Stimulated activated CD8-positive, alpha-beta memory T cell treated with anti-CD3 and anti-CD28 coated beads, Interleukin-2, amount 100 ng/mL, for 48 hours (primary cell): ENCODE data around the gene ZGRF1.
"Not testable (repeated sequence)": the region's sequence is repeated elsewhere in the genome, so short reads cannot be mapped to it uniquely, and the experiment has no call there.

Source experiments
- DNase-seq, 2 donors: peaks; one replicate each; pipeline ENCODE4 v3.0.0-alpha.2; 2020; ENCODE audit warnings: low read depth in 2 of 2

ZGRF1 gene

GRCh38 chr4:112557676-112558411, 78.9 kb downstream of the ZGRF1 start:
- no peak for DNase-seq

GRCh38 chr4:112554271-112554670, 82.4 kb downstream of the ZGRF1 start:
- not testable (repeated sequence) for DNase-seq

DNA sequence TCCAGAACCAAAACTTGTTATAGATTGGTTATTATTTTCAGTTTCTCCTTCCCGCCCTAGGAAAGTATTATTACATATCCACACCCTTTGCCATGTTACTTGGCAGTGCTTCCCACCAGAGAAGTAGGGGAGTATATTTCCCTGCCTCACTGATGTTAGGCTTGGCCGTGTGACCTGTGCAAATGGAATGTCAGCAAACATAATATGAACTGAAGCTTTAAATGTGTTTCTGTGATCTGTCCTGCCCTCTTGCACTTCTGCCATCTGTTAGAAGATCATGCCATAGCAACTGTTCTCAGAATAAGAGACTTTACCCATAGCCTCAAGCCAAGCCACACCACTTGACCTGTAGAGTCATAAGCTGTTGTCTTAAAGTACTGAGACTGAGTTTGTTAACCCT, 84.0 kb downstream of the ZGRF1 start:
- DNase-seq: no peak

DNA sequence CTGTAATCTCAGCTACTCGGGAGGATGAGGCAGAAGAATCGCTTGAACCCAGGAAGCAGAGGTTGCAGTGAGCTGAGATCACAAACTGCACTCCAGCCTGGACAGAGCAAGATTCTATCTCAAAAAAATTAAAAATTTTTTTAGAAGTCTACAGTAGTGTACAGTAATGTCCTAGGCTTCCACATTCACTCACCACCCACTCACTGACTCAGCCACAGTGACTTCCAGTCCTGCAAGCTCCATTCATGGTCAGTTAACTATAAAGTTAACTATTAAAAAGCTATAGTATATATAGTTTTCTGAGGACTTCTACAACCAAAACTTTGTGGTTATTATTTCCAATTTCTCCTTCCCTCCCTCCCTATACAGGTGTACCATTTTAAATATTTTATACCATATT, 86.0 kb downstream of the ZGRF1 start:
- no peak for DNase-seq

DNA sequence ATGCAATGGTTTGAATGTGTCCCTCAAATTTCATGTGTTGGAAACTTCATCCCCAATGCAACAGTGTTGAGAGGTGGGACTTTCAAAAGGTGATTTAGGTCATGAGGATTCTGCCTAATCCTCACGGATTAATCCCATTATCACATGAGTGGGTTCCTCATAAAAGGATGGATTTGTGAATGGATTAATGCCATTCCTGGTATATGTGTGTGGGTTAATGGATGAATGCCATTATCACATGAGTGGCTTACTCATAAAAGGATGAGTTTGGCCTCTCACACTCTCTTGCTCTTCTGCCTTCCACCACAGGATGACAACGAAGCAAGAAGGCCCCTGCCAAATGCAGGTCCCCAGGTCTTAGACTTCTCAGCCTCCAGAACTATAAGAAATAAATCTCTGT, 90.2 kb downstream of the ZGRF1 start:
- DNase-seq: no peak

DNA sequence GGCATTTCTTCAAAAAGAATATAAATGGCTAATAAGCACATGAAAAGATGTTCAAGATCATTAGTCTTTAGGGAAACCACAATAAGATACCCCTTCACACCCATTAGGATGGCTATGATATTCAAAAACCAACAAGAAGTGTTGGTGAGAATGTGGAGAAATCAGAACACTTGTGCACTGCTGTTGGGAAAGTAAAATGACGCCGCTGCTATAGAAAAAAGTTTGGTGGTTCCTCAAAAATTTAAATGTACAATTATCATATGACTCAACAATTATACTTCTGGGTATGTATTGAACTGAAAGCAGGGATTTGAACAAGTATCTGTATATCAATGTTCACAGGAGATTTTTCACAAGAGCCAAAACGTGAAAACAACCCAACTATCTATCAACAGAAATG, 91.4 kb downstream of the ZGRF1 start:
- DNase-seq: no peak

DNA sequence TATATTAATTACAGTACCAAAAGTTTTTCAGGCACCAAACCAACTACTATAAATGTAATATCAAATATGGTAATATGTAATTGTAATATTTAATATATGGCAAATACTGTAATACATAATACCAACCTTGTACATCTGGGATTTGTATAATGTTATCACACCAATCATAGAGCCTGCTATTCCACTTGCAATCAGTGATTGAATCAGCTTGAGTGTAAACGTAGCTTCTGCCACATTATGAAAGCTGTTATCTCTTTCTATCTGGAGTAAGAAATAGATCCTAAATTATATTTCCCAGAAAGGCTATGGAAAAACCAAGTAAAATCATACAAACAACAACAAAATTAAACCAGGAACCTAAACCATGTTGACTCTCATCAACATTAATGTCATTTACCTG, 96.0 kb downstream of the ZGRF1 start:
- no peak for DNase-seq

GRCh38 chr4:112536123-112536522, 100.6 kb downstream of the ZGRF1 start:
- DNase-seq: no peak

GRCh38 chr4:112532267-112532666, 104.4 kb downstream of the ZGRF1 start:
- no peak for DNase-seq

DNA sequence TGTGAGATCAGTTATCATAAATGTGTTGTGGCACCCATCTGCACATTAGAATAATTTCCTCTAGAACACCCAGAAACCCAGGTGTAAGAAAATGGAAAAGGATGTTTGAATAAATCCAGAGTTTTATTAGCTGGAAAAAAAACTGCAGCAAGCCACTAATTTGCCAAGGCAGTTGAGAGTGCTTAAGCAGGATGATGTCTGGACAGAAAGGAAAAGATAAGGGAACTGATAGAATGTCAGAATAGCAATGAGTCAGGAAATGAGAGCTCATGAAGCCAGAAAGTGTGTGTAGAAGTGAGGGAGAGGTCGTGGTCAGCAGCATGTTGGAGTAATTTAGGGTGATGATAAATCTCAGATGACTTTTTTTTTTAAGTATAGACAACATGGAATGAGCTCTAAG, 105.6 kb downstream of the ZGRF1 start:
- DNase-seq: no peak

GRCh38 chr4:112526061-112526460, 110.6 kb downstream of the ZGRF1 start:
- no peak for DNase-seq

DNA sequence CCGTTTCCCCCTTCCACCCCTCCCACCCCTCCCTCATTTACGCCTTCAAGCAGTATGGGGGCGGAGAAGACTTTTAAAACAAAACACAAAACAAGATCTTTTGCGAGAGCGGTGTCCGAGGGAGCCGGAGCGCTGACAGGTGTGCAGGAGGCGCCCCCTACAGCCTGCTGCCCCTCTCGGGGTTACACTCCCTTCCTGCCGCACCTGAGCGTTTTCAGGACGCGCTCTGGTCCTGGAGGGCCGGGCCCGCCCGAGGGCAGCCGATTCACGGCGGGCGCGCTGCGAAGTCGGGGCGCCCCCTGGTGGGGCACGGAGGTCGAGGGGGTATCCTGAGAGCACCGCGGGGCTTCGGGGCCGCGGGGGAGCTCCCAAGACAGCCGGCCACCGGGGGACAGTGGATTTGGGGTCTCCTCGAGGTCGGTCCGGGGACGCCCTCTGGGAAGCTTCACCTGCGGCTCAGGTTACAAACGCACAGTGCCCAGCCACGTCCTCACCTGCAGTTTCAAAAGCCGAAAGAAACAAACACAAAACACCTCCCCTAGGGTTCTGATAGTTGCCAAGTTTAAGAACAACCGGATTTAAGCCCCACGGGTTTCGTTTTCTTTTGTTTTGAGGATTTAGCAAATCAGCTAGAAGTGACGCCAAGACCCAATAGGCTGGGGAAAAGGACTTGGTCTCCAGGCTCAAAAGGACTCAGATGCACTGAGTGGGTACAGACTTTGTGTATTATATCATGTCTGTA, 112.8 kb downstream of the ZGRF1 start:
- peak; percentile 76 for DNase-seq

- peak in 1 of 2 donors; percentile 34 for DNase-seq
These were observed 113.5 kb downstream of the ZGRF1 start for GRCh38 chr4:112523008-112523721.

- DNase-seq: not testable (repeated sequence)
These were observed 114.3 kb downstream of the ZGRF1 start for GRCh38 chr4:112522431-112522830.

DNA sequence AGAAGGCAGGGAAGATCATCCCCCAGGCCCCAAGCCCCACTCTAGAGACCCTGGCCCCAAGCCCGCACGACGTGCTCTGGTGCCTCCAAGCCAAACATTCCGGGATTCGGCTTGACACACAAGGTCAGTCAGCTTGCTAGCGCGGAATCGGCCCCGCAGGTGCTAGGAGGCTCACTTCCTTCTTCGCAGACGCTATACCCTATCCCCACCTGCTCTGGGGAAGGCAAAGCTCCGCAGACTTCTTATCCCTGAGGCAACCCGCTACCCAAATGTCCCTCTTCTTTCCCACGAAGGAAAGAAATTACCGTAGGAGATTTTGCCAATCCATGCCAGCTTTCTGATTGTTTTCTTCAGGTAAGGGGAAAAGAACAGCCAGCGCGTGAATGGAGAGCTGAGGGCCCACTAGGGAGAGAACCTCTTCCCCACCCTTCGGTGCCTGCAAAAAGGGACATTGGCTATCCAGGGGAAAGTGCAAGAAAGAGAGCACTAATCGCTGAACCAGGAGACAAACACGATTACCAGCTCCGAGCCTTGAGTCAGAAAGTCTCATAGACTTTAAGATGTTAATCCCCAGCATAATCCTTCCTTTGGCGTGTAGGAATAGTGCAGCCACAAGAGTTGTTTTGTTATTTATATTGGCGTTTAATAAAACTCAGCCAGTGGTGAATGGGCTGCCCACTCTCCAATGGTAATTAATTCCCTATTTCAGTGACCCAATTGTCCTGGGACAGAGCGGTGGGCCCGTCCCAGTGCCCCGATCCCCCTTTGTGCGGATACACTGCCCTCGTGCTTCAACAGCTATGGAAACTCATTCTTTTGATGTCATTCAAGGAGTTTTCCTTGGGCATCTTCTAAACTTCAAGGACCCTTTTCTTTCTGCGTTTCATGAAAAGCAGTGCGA, 115.3 kb downstream of the ZGRF1 start:
- no peak for DNase-seq

- no peak for DNase-seq
These were observed 116.0 kb downstream of the ZGRF1 start for GRCh38 chr4:112520598-112521122.

DNA sequence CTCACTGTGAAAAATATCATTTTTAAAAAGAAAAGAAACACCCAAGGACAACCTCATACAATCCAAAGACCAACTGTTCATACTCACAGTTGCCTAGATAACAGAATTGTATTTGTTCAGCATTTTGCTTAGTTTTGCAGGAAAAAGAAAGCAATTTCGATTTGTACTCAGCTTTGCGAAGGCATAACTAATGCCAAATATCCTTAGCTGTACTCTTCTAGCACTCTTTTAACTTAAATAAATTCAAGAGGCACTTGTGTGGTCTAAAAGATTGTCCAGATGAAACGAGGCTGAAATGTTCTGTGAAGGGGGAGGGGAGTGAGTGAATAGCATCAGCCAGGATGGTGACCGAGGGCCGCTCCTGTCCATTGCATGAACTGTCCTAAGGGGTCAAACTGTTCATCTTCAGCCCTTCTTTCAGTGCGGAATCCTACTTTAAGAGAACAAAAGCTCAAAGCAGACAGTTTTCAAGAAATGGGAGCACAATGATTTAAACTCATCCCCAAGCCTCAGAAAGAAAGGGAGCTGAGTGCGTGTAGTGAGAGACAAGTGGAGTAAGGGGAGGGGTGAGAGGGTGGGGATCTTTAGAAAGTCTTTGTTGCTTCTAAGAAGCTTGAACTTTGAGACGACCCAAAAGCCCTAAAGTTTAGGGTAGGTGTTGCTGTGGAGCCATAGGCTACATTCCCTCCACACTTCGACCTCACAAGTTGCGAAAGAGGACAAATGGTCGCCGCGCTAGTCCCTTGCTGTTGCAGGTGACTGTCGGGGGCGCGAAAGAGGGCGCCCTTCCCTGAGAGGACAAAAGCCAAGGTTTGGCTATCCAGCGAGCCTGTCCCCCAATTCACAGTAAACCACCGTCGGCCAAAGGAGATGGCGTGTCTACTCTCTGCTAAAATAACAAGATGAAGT, 116.8 kb downstream of the ZGRF1 start:
- DNase-seq: no peak

- no peak for DNase-seq
These were observed 118.0 kb downstream of the ZGRF1 start for GRCh38 chr4:112518675-112519074.

- DNase-seq: no peak
These were observed 118.8 kb downstream of the ZGRF1 start for GRCh38 chr4:112517911-112518310.

DNA sequence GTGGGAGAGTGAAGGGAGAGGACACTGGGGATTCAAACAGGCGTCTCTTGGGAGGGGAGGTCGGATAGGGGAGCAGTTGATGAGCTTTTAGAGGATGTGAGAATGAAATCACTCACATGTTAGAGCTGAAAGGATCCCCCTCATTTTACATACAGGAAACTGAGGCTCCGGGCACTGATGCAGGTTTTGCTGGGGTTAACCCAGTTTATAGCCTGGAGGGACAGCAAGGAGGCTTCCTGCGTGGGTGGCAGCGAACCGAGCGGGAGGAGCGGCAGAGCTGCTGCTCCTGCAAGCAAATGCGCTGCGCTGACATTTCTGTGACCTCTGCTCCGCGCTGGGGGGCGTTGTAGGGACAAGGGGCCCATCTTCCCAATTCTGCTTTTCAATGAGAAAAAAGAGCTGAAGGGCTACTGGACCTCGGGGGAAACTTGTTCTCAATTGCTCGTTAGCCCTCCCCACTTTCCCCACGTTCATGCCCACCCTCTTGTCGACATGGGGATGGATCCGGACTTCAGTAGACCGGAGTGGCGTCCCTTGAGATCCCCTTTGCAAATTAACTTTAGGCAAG, 119.6 kb downstream of the ZGRF1 start:
- no peak for DNase-seq
